ENCODE results near the gene EIF4G3.

GRCh38 chr1:21115098-21115760 is 61.5 kb downstream of the EIF4G3 start:
- TF ChIP-seq CTCF (IDR thresholded peaks at IDR 0.05; ENCODE audit: low read length) (no peak), EZH2 (optimal IDR thresholded peaks at IDR 0.05; ENCODE audit: low read depth, low read length) (no peak), EZH2phosphoT487 (IDR thresholded peaks at IDR 0.05; ENCODE audit: low read length) (no peak)
